HepG2 (cell line): ENCODE results near the gene CABP2. TPM values are rescaled to one million over a fixed set of nuclear protein-coding genes. Genes with fewer than 3 reads are reported as not detected.

Experiments
- BRD4 ChIP-seq: sonication (generic); formaldehyde crosslinking; IDR thresholded peaks from 2 replicates; pipeline ENCODE4 v1.4.0; 2020; ENCODE audit warnings: missing genetic modification reagents
- CBFB ChIP-seq: sonication (generic); formaldehyde crosslinking; IDR thresholded peaks from 2 replicates; pipeline ENCODE4 v1.4.0; 2020; ENCODE audit warnings: missing genetic modification reagents
- CHD2 ChIP-seq: IDR thresholded peaks from 2 replicates; pipeline ENCODE4 v1.6.1; 2011; ENCODE audit warnings: low read depth, low read length, improper control_type of control experiment
- GABPA ChIP-seq, 2 experiments: IDR thresholded peaks; 2 replicates each; pipeline ENCODE4 v1.6.1; 2011 to 2016; ENCODE audit warnings: low read depth in 2 of 2, low read length in 1 of 2, missing biosample characterization in 1 of 2, missing genetic modification characterization in 1 of 2
- MNT ChIP-seq: fragments of 450-650 bp; IDR thresholded peaks from 2 replicates; pipeline ENCODE4 v1.6.1; 2016
- MTA1 ChIP-seq: sonication (generic); formaldehyde crosslinking; IDR thresholded peaks from 2 replicates; pipeline ENCODE4 v1.4.0; 2020; ENCODE audit warnings: missing genetic modification reagents, mild to moderate bottlenecking, borderline replicate concordance
- MZF1 ChIP-seq: sonication (generic); formaldehyde crosslinking; IDR thresholded peaks from 2 replicates; pipeline ENCODE4 v1.8.1; 2023; ENCODE audit warnings: mild to moderate bottlenecking, missing genetic modification reagents, borderline replicate concordance
- SMAD1 ChIP-seq: sonication (generic); formaldehyde crosslinking; IDR thresholded peaks from 2 replicates; pipeline ENCODE4 v1.4.0; 2020; ENCODE audit warnings: missing genetic modification reagents, low read depth, mild to moderate bottlenecking, borderline replicate concordance
- SNAPC2 ChIP-seq: sonication (generic); formaldehyde crosslinking; IDR thresholded peaks from 2 replicates; pipeline ENCODE4 v1.8.1; 2022; ENCODE audit warnings: mild to moderate bottlenecking, missing genetic modification reagents
- ZFX ChIP-seq: sonication (generic); formaldehyde crosslinking; IDR thresholded peaks from 2 replicates; pipeline ENCODE4 v1.4.0; 2020; ENCODE audit warnings: mild to moderate bottlenecking, low read depth, missing genetic modification reagents, moderate library complexity
- ZNF24 ChIP-seq: fragments of 450-650 bp; IDR thresholded peaks from 2 replicates; pipeline ENCODE4 v1.6.1; 2017; ENCODE audit warnings: antibody characterized with exemption, mild to moderate bottlenecking
- ZNF552 ChIP-seq: sonication (generic); formaldehyde crosslinking; IDR thresholded peaks from 2 replicates; pipeline ENCODE4 v1.9.0; 2022; ENCODE audit warnings: missing genetic modification reagents, mild to moderate bottlenecking, borderline replicate concordance
- ZNF713 ChIP-seq: sonication (generic); formaldehyde crosslinking; IDR thresholded peaks from 2 replicates; pipeline ENCODE4 v1.4.0; 2020; ENCODE audit warnings: mild to moderate bottlenecking, missing genetic modification reagents
- polyA plus RNA-seq, 8 experiments: library from polyadenylated mRNA; depleted of rRNA in 3 of 8; stranded (reverse) in 7 of 8; unstranded in 1 of 8; fragments of >200 nt; fragmentation: Illumina TruSeq in 4 of 8; extraction: Trizol in 4 of 8; gene quantifications; 2 replicates each; pipeline versions ENCODE4 v1.2.1 to v1.2.3, GENCODE V29; 2011 to 2016; ENCODE audit warnings: low read depth in 4 of 8, missing spikeins in 1 of 8, mixed read lengths in 1 of 8; ENCODE audit not compliant: insufficient read depth in 1 of 8
- total RNA-seq, 5 experiments: library from RNA; depleted of rRNA; stranded (reverse); fragments of >200 nt; fragmentation: Illumina TruSeq; extraction: Trizol; gene quantifications; 2 replicates each; pipeline ENCODE4 v1.2.3, GENCODE V29; 2016; ENCODE audit warnings: low read depth in 1 of 5
- TF ChIP-seq, protein P1 (sequence below): sonication (generic); formaldehyde crosslinking; IDR thresholded peaks from 2 replicates; pipeline ENCODE4 v1.5.1; 2020; ENCODE audit warnings: mild to moderate bottlenecking, missing genetic modification reagents, borderline replicate concordance
- TF ChIP-seq, protein P2 (sequence below): sonication (generic); formaldehyde crosslinking; IDR thresholded peaks from 2 replicates; pipeline ENCODE4 v1.9.0; 2021; ENCODE audit warnings: mild to moderate bottlenecking, missing genetic modification reagents

CABP2 gene
- total and polyA plus RNA-seq, 2 of the 13 experiments (the other 11 are each of a cell fraction or from before 2014, with no cell fraction given) = not detected

GRCh38 chr11:67505605-67506396, 17.4 kb downstream of the CABP2 start (continued):
- no peak for TF ChIP-seq MTA1
- no peak for TF ChIP-seq ZNF24
- peak; percentile 91 for TF ChIP-seq SMAD1 (CRISPR knock-in tag)
- TF ChIP-seq CHD2 = no peak
- TF ChIP-seq, protein P1, sequence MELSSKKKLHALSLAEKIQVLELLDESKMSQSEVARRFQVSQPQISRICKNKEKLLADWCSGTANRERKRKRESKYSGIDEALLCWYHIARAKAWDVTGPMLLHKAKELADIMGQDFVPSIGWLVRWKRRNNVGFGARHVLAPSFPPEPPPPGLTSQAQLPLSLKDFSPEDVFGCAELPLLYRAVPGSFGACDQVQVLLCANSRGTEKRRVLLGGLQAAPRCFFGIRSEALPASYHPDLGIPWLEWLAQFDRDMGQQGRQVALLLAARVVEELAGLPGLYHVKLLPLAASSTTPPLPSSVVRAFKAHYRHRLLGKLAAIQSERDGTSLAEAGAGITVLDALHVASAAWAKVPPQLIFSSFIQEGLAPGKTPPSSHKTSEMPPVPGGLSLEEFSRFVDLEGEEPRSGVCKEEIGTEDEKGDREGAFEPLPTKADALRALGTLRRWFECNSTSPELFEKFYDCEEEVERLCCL = no peak
- TF ChIP-seq ZNF552 (CRISPR knock-in tag) = peak; percentile 55; the same call in 1 of the 2 replicates
- TF ChIP-seq MZF1 = no peak
- no peak for TF ChIP-seq BRD4
- no peak for TF ChIP-seq CBFB (CRISPR knock-in tag)
- TF ChIP-seq SNAPC2 (CRISPR knock-in tag) = peak; percentile 36; the same call in 1 of the 2 replicates
- peak; percentile 86 for TF ChIP-seq ZFX (CRISPR knock-in tag)
- TF ChIP-seq MNT = no peak
- TF ChIP-seq, protein P2, sequence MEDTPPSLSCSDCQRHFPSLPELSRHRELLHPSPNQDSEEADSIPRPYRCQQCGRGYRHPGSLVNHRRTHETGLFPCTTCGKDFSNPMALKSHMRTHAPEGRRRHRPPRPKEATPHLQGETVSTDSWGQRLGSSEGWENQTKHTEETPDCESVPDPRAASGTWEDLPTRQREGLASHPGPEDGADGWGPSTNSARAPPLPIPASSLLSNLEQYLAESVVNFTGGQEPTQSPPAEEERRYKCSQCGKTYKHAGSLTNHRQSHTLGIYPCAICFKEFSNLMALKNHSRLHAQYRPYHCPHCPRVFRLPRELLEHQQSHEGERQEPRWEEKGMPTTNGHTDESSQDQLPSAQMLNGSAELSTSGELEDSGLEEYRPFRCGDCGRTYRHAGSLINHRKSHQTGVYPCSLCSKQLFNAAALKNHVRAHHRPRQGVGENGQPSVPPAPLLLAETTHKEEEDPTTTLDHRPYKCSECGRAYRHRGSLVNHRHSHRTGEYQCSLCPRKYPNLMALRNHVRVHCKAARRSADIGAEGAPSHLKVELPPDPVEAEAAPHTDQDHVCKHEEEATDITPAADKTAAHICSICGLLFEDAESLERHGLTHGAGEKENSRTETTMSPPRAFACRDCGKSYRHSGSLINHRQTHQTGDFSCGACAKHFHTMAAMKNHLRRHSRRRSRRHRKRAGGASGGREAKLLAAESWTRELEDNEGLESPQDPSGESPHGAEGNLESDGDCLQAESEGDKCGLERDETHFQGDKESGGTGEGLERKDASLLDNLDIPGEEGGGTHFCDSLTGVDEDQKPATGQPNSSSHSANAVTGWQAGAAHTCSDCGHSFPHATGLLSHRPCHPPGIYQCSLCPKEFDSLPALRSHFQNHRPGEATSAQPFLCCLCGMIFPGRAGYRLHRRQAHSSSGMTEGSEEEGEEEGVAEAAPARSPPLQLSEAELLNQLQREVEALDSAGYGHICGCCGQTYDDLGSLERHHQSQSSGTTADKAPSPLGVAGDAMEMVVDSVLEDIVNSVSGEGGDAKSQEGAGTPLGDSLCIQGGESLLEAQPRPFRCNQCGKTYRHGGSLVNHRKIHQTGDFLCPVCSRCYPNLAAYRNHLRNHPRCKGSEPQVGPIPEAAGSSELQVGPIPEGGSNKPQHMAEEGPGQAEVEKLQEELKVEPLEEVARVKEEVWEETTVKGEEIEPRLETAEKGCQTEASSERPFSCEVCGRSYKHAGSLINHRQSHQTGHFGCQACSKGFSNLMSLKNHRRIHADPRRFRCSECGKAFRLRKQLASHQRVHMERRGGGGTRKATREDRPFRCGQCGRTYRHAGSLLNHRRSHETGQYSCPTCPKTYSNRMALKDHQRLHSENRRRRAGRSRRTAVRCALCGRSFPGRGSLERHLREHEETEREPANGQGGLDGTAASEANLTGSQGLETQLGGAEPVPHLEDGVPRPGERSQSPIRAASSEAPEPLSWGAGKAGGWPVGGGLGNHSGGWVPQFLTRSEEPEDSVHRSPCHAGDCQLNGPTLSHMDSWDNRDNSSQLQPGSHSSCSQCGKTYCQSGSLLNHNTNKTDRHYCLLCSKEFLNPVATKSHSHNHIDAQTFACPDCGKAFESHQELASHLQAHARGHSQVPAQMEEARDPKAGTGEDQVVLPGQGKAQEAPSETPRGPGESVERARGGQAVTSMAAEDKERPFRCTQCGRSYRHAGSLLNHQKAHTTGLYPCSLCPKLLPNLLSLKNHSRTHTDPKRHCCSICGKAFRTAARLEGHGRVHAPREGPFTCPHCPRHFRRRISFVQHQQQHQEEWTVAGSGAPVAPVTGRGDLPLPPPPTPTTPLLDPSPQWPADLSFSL (CRISPR knock-in tag) = no peak
- TF ChIP-seq ZNF713 (CRISPR knock-in tag) = 0 out of 2 replicates have a peak, but pooled peaks have one; percentile 85
- no peak for TF ChIP-seq GABPA (IDR thresholded peaks at IDR 0.05; ENCODE audit: low read depth, low read length)
- TF ChIP-seq GABPA (CRISPR knock-in tag; IDR thresholded peaks at IDR 0.05; ENCODE audit: low read depth) = peak; percentile 33; the same call in 1 of the 2 replicates
